Body of pancreas (tissue), 4 donors: ENCODE results near the gene MYOC.

Experiments
- CTCF ChIP-seq, 7 experiments: fragments of 450-650 bp in 4 of 7; fragments of 200-600 bp in 3 of 7; sonication (generic) in 3 of 7; IDR thresholded peaks; one replicate each; pipeline ENCODE4 v1.5.1; 2016 to 2019; ENCODE audit warnings: antibody characterized with exemption in 7 of 7
- POLR2A ChIP-seq, 3 donors: fragments of 450-650 bp; IDR thresholded peaks; one replicate each; pipeline ENCODE4 v1.6.1; 2016; ENCODE audit warnings: antibody characterized with exemption in 3 of 3, mild to moderate bottlenecking in 2 of 3

GRCh38 chr1:171637928-171638576 is 14.4 kb downstream of the MYOC start:
- TF ChIP-seq CTCF (IDR thresholded peaks at IDR 0.05) (no peak), POLR2A (IDR thresholded peaks at IDR 0.05) (no peak)
